Central memory CD8-positive, alpha-beta T cell (primary cell): ENCODE measurements around the gene CLVS2.

Experiments
- ATAC-seq: fragments of 150-1000 bp; cut with Tn5 transposase; replicated peaks from 2 replicates; pipeline ENCODE4 v1.10.0; 2022; ENCODE audit warnings: mild to moderate bottlenecking, moderate FRiP score, moderate number of reproducible peaks; ENCODE audit not compliant: poor library complexity, severe bottlenecking; ENCODE audit errors: extremely low read depth
- DNase-seq, 2 donors: peaks; one replicate each; pipeline ENCODE4 v3.0.0; 2021; ENCODE audit warnings: low spot score in 2 of 2
- H3K27ac Mint-ChIP-seq: one replicate; pipeline ENCODE4 v1.8.0; 2022; ENCODE audit warnings: low read depth, mild to moderate bottlenecking, moderate library complexity, mixed read lengths
- H3K27me3 Mint-ChIP-seq: one replicate; pipeline ENCODE4 v1.8.0; 2022; ENCODE audit warnings: mixed read lengths
- H3K36me3 Mint-ChIP-seq: one replicate; pipeline ENCODE4 v1.8.0; 2022; ENCODE audit warnings: mild to moderate bottlenecking, moderate library complexity, mixed read lengths; ENCODE audit not compliant: insufficient read depth
- H3K4me1 Mint-ChIP-seq: one replicate; pipeline ENCODE4 v1.8.0; 2022; ENCODE audit warnings: mixed read lengths
- H3K4me3 Mint-ChIP-seq: one replicate; pipeline ENCODE4 v1.8.0; 2022; ENCODE audit warnings: mild to moderate bottlenecking, moderate library complexity, mixed read lengths
- H3K9me3 Mint-ChIP-seq: one replicate; pipeline ENCODE4 v1.8.0; 2022; ENCODE audit warnings: mixed read lengths

CLVS2 gene

GRCh38 chr6:122998403-122998975 lies 2.5 kb downstream of the CLVS2 start:
- no peak for ATAC-seq
- no peaks in the 10 kb centered on the region for H3K4me1 Mint-ChIP-seq
- no peaks in the 10 kb centered on the region for H3K36me3 Mint-ChIP-seq
- H3K27me3 Mint-ChIP-seq = peaks cover 25% of the 10 kb centered on the region
- no peaks in the 10 kb centered on the region for H3K9me3 Mint-ChIP-seq
- H3K27ac Mint-ChIP-seq = no peak overlapping the region
- no peak overlapping the region for H3K4me3 Mint-ChIP-seq
- DNase-seq = no peak

- H3K4me1 Mint-ChIP-seq = no peaks in the 10 kb centered on the region
- no peak for ATAC-seq
Measured at GRCh38 chr6:123000244-123000770, 4.3 kb downstream of the CLVS2 start.

GRCh38 chr6:123001540-123001939 lies 5.5 kb downstream of the CLVS2 start:
- no peak for ATAC-seq
- peaks cover 12% of the 10 kb centered on the region for H3K27me3 Mint-ChIP-seq
- H3K4me1 Mint-ChIP-seq = no peaks in the 10 kb centered on the region
- peaks cover 9% of the 10 kb centered on the region for H3K9me3 Mint-ChIP-seq
- no peak overlapping the region for H3K27ac Mint-ChIP-seq
- H3K4me3 Mint-ChIP-seq = no peak overlapping the region
- no peak for DNase-seq
- H3K36me3 Mint-ChIP-seq = no peaks in the 10 kb centered on the region

More at GRCh38 chr6:123000244-123000770, 4.3 kb downstream of the CLVS2 start:
- H3K36me3 Mint-ChIP-seq = no peaks in the 10 kb centered on the region
- no peak for DNase-seq
- H3K27me3 Mint-ChIP-seq = peaks cover 19% of the 10 kb centered on the region
- H3K27ac Mint-ChIP-seq = no peak overlapping the region
- H3K9me3 Mint-ChIP-seq = no peaks in the 10 kb centered on the region
- H3K4me3 Mint-ChIP-seq = no peak overlapping the region

GRCh38 chr6:123007885-123008284 lies 11.8 kb downstream of the CLVS2 start:
- Mint-ChIP-seq H3K36me3 (no peaks in the 10 kb centered on the region), H3K27ac (no peak overlapping the region), H3K4me1 (no peaks in the 10 kb centered on the region), H3K27me3 (no peaks in the 10 kb centered on the region), H3K9me3 (peaks cover 17% of the 10 kb centered on the region), H3K4me3 (no peak overlapping the region)
- no peak for DNase-seq
- ATAC-seq = no peak

GRCh38 chr6:123009059-123009458 lies 13.0 kb downstream of the CLVS2 start:
- no peak overlapping the region for H3K4me3 Mint-ChIP-seq
- no peaks in the 10 kb centered on the region for H3K27me3 Mint-ChIP-seq
- H3K36me3 Mint-ChIP-seq = no peaks in the 10 kb centered on the region
- H3K9me3 Mint-ChIP-seq = peaks cover 17% of the 10 kb centered on the region
- ATAC-seq (no peak), DNase-seq (no peak)
- no peak overlapping the region for H3K27ac Mint-ChIP-seq
- no peaks in the 10 kb centered on the region for H3K4me1 Mint-ChIP-seq

GRCh38 chr6:123014835-123015234 lies 18.8 kb downstream of the CLVS2 start:
- Mint-ChIP-seq H3K9me3 (peaks cover 6% of the 10 kb centered on the region), H3K4me3 (no peak overlapping the region), H3K27ac (no peak overlapping the region)

DNA sequence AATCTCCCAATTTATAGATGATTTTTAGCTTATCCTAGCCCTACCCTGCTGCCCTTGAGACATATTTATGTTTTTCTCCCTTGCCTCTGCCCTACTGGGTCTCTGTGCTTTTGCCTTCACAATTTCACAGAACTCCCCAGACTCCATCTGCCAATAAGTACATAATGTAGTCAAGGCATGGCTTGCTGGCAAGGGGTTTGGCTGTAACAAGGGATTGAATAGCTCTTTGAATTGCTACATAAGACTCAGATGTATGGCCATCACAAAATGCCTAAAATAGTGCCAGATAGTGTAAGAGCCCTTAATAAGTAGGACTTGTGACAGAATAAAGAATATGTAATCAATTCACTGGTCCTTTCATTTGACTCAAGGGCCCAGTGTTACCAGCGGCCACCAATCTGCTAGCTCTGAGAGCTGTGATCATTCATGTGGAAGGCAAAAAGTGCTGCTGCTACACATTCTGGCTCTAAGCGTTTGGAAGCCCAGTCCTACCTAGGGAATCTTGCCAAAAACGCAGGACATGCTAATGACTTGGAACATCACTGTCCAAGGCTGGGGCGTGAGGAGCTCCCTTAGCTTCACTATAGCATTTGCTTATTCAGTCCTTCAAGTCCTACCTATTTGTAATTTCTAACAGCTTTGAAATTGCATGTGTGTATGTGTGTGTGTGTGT lies 20.5 kb downstream of the CLVS2 start:
- no peak for DNase-seq
- Mint-ChIP-seq H3K36me3 (no peaks in the 10 kb centered on the region), H3K9me3 (peaks cover 6% of the 10 kb centered on the region), H3K27me3 (no peaks in the 10 kb centered on the region), H3K4me1 (no peaks in the 10 kb centered on the region), H3K4me3 (no peak overlapping the region), H3K27ac (no peak overlapping the region)
- ATAC-seq = no peak

More at GRCh38 chr6:123014835-123015234, 18.8 kb downstream of the CLVS2 start:
- DNase-seq (no peak), ATAC-seq (no peak)
- no peaks in the 10 kb centered on the region for H3K27me3 Mint-ChIP-seq
- no peaks in the 10 kb centered on the region for H3K4me1 Mint-ChIP-seq
- H3K36me3 Mint-ChIP-seq = no peaks in the 10 kb centered on the region

DNA sequence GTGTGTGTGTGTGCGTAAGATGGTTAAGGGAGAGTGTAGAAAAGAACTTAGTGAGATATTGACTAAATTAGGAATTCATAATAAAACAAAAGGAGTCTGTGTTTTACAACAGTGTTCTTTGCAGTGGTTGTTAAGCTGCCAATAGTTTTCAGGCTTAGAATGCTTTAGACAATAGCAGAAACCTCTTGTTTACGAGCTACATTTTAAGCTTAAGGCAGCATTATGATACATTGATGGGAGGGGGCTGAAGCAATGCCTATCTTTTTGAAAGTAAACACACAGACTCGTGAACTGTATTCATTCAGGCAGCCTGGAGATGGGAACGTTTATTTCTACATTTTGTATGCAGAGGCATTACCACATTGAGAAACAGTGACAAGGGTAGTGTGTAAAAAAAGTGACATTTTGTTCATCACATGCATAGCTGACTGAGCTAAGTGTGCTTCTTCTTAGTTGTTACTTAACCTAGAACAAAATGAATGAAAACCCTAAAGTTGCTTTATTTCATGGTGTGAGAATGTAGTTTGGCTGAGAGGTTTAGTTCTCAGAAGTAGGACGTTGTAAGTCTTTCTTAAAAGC lies 21.2 kb downstream of the CLVS2 start:
- peaks cover 6% of the 10 kb centered on the region for H3K9me3 Mint-ChIP-seq
- H3K36me3 Mint-ChIP-seq = no peaks in the 10 kb centered on the region
- H3K4me3 Mint-ChIP-seq = no peak overlapping the region
- DNase-seq (no peak), ATAC-seq (no peak)
- no peak overlapping the region for H3K27ac Mint-ChIP-seq
- H3K27me3 Mint-ChIP-seq = no peaks in the 10 kb centered on the region
- no peaks in the 10 kb centered on the region for H3K4me1 Mint-ChIP-seq

GRCh38 chr6:123022975-123023374 lies 26.9 kb downstream of the CLVS2 start:
- peaks cover 6% of the 10 kb centered on the region for H3K9me3 Mint-ChIP-seq
- no peaks in the 10 kb centered on the region for H3K4me1 Mint-ChIP-seq
- ATAC-seq (no peak), DNase-seq (no peak)
- H3K36me3 Mint-ChIP-seq = no peaks in the 10 kb centered on the region
- no peak overlapping the region for H3K27ac Mint-ChIP-seq
- H3K4me3 Mint-ChIP-seq = no peak overlapping the region
- no peaks in the 10 kb centered on the region for H3K27me3 Mint-ChIP-seq

- H3K36me3 Mint-ChIP-seq = no peaks in the 10 kb centered on the region
- DNase-seq = no peak
- no peaks in the 10 kb centered on the region for H3K27me3 Mint-ChIP-seq
- H3K27ac Mint-ChIP-seq = no peak overlapping the region
- no peak overlapping the region for H3K4me3 Mint-ChIP-seq
- H3K4me1 Mint-ChIP-seq = no peaks in the 10 kb centered on the region
- no peak for ATAC-seq
- H3K9me3 Mint-ChIP-seq = peaks cover 6% of the 10 kb centered on the region
Measured at GRCh38 chr6:123024976-123025375, 28.9 kb downstream of the CLVS2 start.

DNA sequence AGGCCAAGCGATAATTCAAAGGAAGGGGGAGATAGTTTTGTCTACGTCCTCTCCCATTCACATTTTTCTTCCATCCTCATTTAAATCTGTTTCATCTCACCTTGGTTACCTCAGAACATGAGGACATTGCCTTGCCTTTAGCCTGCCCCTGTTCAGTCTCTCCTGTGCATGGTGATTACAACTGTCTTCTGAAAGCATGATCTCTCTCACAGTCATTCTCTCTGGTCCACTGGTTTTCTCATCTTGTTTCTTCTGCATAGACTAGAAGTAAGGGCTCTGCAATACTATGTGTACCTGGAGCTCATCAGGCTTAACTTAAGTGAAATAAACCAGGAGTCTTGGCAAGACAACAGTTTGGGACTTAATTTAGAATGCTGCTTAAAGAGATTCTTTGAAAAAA lies 31.4 kb downstream of the CLVS2 start:
- DNase-seq (no peak), ATAC-seq (no peak)
- Mint-ChIP-seq H3K4me1 (no peaks in the 10 kb centered on the region), H3K9me3 (peaks cover 12% of the 10 kb centered on the region), H3K27me3 (no peaks in the 10 kb centered on the region), H3K36me3 (no peaks in the 10 kb centered on the region), H3K27ac (no peak overlapping the region), H3K4me3 (no peak overlapping the region)

DNA sequence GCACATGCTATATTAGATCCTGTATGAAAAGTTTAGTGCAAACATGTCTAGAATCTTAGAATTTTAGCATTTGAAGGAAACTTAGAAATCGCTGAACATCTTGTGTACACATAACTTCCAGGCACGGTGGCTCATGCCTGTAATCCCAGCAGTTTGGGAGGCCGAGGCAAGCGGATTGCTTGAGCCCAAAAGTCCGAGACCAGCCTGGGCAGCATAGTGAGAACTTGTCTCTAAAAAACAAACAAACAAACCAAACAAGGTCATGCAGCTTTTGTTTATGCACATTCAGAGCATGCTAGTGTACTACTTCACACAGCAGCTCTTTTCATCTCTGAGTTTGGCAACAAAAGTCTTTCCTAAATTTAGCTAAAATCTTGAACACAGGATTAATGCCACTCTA lies 32.2 kb downstream of the CLVS2 start:
- no peak overlapping the region for H3K4me3 Mint-ChIP-seq
- H3K27me3 Mint-ChIP-seq = no peaks in the 10 kb centered on the region
- no peak for DNase-seq
- H3K4me1 Mint-ChIP-seq = no peaks in the 10 kb centered on the region
- no peaks in the 10 kb centered on the region for H3K36me3 Mint-ChIP-seq
- no peak overlapping the region for H3K27ac Mint-ChIP-seq
- ATAC-seq = no peak
- peaks cover 12% of the 10 kb centered on the region for H3K9me3 Mint-ChIP-seq

DNA sequence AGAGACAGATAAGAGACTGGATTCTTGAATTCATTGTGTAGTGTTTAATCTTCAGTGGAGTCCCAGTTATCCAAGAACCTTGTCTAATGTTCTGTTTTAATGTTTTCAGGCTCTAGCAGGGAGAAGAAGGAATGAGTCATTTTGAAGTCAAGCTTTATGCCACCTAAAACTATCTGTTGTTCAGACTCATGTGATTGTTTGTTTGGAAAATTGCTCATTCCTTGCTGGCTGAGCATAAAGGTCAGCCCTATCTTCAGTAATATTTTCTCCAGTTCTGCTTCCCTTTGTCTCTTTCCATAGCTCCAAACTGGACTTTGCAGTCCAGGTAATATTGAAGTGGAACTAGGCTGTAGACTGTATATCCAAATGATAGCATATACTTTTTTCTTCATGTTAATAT lies 34.2 kb downstream of the CLVS2 start:
- Mint-ChIP-seq H3K36me3 (no peaks in the 10 kb centered on the region), H3K27ac (no peak overlapping the region), H3K4me1 (no peaks in the 10 kb centered on the region), H3K27me3 (no peaks in the 10 kb centered on the region), H3K4me3 (no peak overlapping the region), H3K9me3 (peaks cover 17% of the 10 kb centered on the region)
- ATAC-seq (no peak), DNase-seq (no peak)
